OCI-LY1 (cell line): Measurements from ENCODE around the gene PCNT.

Experiments used
- H2AFZ ChIP-seq: fragments of 200-600 bp; sonication (generic), shearing (Covaris generic); 2 replicates; pipeline ENCODE4 v1.6.0; 2014; ENCODE audit warnings: antibody characterized with exemption, mild to moderate bottlenecking, low read length
- H3F3A ChIP-seq: fragments of 200-600 bp; sonication (generic), shearing (Covaris generic); 2 replicates; pipeline ENCODE4 v1.6.0; 2014; ENCODE audit warnings: mild to moderate bottlenecking, antibody characterized with exemption, low read length, moderate library complexity; ENCODE audit not compliant: insufficient read depth
- H3K27ac ChIP-seq: fragments of 200-600 bp; sonication (generic); 2 replicates; pipeline ENCODE4 v1.5.1; 2014; ENCODE audit warnings: low read length, mixed run types, mild to moderate bottlenecking, low read depth; ENCODE audit not compliant: poor library complexity, severe bottlenecking
- H3K27me3 ChIP-seq: fragments of 200-600 bp; sonication (generic); 2 replicates; pipeline ENCODE4 v1.6.0; 2014; ENCODE audit warnings: antibody characterized with exemption, mild to moderate bottlenecking, low read length, moderate library complexity; ENCODE audit not compliant: insufficient read depth
- H3K36me3 ChIP-seq: fragments of 200-600 bp; sonication (generic); 2 replicates; pipeline ENCODE4 v1.6.1; 2014; ENCODE audit warnings: mild to moderate bottlenecking, antibody characterized with exemption, low read length, moderate library complexity, mixed read lengths; ENCODE audit not compliant: insufficient read depth
- H3K4me1 ChIP-seq: fragments of 200-600 bp; sonication (generic); 2 replicates; pipeline ENCODE4 v1.5.1; 2014; ENCODE audit warnings: mild to moderate bottlenecking, low read length, moderate library complexity; ENCODE audit not compliant: insufficient read depth, severe bottlenecking
- H3K4me2 ChIP-seq: fragments of 200-600 bp; sonication (generic), shearing (Covaris generic); 2 replicates; pipeline ENCODE4 v1.6.1; 2014; ENCODE audit warnings: low read length
- H3K4me3 ChIP-seq: fragments of 200-600 bp; sonication (generic); 2 replicates; pipeline ENCODE4 v1.5.1; 2014; ENCODE audit warnings: low read length, low read depth, mild to moderate bottlenecking, mixed read lengths; ENCODE audit not compliant: poor library complexity, severe bottlenecking
- H3K79me2 ChIP-seq: fragments of 200-600 bp; shearing (Covaris generic); 2 replicates; pipeline ENCODE4 v1.6.1; 2016; ENCODE audit warnings: mixed run types, low read length, mixed read lengths; ENCODE audit not compliant: insufficient read depth
- H3K9ac ChIP-seq: fragments of 200-600 bp; sonication (generic), shearing (Covaris generic); 2 replicates; pipeline ENCODE4 v1.6.1; 2014; ENCODE audit warnings: mild to moderate bottlenecking, low read length, mixed read lengths
- H3K9me2 ChIP-seq: fragments of 200-600 bp; sonication (generic), shearing (Covaris generic); 2 replicates; pipeline ENCODE4 v1.6.1; 2014; ENCODE audit warnings: low read depth, mild to moderate bottlenecking, low read length, mixed read lengths
- H3K9me3 ChIP-seq: fragments of 200-600 bp; shearing (Covaris generic); 2 replicates; pipeline ENCODE4 v1.6.1; 2014; ENCODE audit warnings: low read length, mixed read lengths
- H4K20me1 ChIP-seq: fragments of 200-600 bp; sonication (generic), shearing (Covaris generic); 2 replicates; pipeline ENCODE4 v1.6.0; 2016; ENCODE audit warnings: mild to moderate bottlenecking, low read length; ENCODE audit not compliant: insufficient read depth
- CTCF ChIP-seq: fragments of 200-600 bp; sonication (generic), shearing (Covaris generic); IDR thresholded peaks from 2 replicates; pipeline ENCODE4 v1.5.1; 2017; ENCODE audit warnings: mild to moderate bottlenecking, antibody characterized with exemption, low read length, moderate library complexity, mixed read lengths
- EZH2 ChIP-seq: fragments of 200-600 bp; sonication (generic), shearing (Covaris generic); IDR thresholded peaks from 2 replicates; pipeline ENCODE4 v1.8.0; 2017; ENCODE audit warnings: borderline replicate concordance, mixed run types, mild to moderate bottlenecking, antibody characterized with exemption, low read length, moderate library complexity, mixed read lengths

The PCNT gene

GRCh38 chr21:46441961-46442498 lies 118.1 kb downstream of the PCNT start:
- Histone ChIP-seq H3K9me3 (no peaks in the 10 kb centered on the region), H2AFZ (no peak overlapping the region), H3K27me3 (no peaks in the 10 kb centered on the region), H3K79me2 (no peaks in the 10 kb centered on the region), H4K20me1 (no peaks in the 10 kb centered on the region), H3F3A (no peaks in the 10 kb centered on the region), H3K36me3 (peaks cover 86% of the 10 kb centered on the region), H3K4me2 (no peak overlapping the region), H3K4me1 (no peaks in the 10 kb centered on the region), H3K4me3 (no peak overlapping the region), H3K9me2 (no peaks in the 10 kb centered on the region), H3K9ac (no peak overlapping the region), H3K27ac (no peak overlapping the region)
- TF ChIP-seq CTCF (no peak), EZH2 (no peak)

- H3K36me3 ChIP-seq, result peaks cover 84% of the 10 kb centered on the region
- H3K27me3 ChIP-seq, result no peaks in the 10 kb centered on the region
- no peak overlapping the region for H2AFZ ChIP-seq
- no peak overlapping the region for H3K4me3 ChIP-seq
- no peak overlapping the region for H3K4me2 ChIP-seq
- no peaks in the 10 kb centered on the region for H3K9me2 ChIP-seq
- no peak for TF ChIP-seq EZH2
- no peak for TF ChIP-seq CTCF
- no peaks in the 10 kb centered on the region for H3F3A ChIP-seq
- no peaks in the 10 kb centered on the region for H3K79me2 ChIP-seq
- no peaks in the 10 kb centered on the region for H3K9me3 ChIP-seq
- no peaks in the 10 kb centered on the region for H4K20me1 ChIP-seq
- H3K9ac ChIP-seq, result no peak overlapping the region
- H3K4me1 ChIP-seq, result no peaks in the 10 kb centered on the region
- no peak overlapping the region for H3K27ac ChIP-seq
These were observed 119.0 kb downstream of the PCNT start for GRCh38 chr21:46442938-46443337.

DNA sequence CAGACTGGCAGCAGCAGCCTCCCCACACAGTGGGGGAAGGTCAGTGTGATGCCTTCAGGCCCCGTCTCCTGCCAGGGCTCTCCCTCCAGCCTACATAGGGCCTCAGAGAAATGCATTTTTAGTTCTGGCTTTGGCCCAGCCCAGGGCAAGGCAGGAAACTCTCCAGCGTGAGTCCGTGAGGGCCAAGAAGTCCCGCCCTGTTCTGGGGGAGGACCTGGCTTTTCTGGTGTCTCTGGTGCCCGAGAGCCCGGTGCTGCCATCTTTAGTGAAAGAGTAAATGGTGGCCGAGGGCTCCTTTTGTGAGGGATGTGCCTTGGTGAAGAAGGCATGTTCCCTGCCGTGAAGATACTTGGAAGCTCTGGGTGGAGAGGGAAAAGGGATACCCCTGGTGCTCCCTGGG lies 120.0 kb downstream of the PCNT start:
- Histone ChIP-seq H3K4me2 (no peak overlapping the region), H3F3A (no peaks in the 10 kb centered on the region), H3K27me3 (no peaks in the 10 kb centered on the region), H3K36me3 (peaks cover 80% of the 10 kb centered on the region), H3K79me2 (no peaks in the 10 kb centered on the region), H2AFZ (no peak overlapping the region), H4K20me1 (no peaks in the 10 kb centered on the region), H3K9me3 (no peaks in the 10 kb centered on the region), H3K9ac (no peak overlapping the region), H3K27ac (no peak overlapping the region), H3K4me3 (no peak overlapping the region), H3K9me2 (no peaks in the 10 kb centered on the region), H3K4me1 (no peaks in the 10 kb centered on the region)
- TF ChIP-seq EZH2 (no peak), CTCF (no peak)
